SK-N-SH (cell line): ENCODE measurements around the gene PEX7. TPM values are rescaled to one million over a fixed set of nuclear protein-coding genes. Genes with fewer than 3 reads are reported as not detected.

Experiments
- CTCF ChIA-PET: fragments of 300-600, 350-600 bp; formaldehyde crosslinking; extraction: SDS; loops from one replicate; lab custom pipeline; 2021; lab: Yijun Ruan, JAX
- POLR2A ChIA-PET: fragments of 350-600 bp; sonication (Branson Sonifier 250); formaldehyde crosslinking; extraction: SDS; loops from one replicate; lab custom pipeline; 2020; ENCODE audit warnings: antibody characterized with exemption, inconsistent platforms; lab: Yijun Ruan, JAX
- DNase-seq: peaks from one replicate; pipeline ENCODE4 v3.0.0; 2012
- H2AFZ ChIP-seq: fragments of 200-600 bp; sonication (generic); 2 replicates; pipeline ENCODE4 v1.8.1; 2016; ENCODE audit warnings: antibody characterized with exemption, mild to moderate bottlenecking, low read depth
- H3F3A ChIP-seq: fragments of 200-600 bp; sonication (generic); replicated peaks from 2 replicates; pipeline ENCODE3; 2016; ENCODE audit warnings: antibody characterized with exemption, mild to moderate bottlenecking; ENCODE audit not compliant: insufficient read depth
- H3K27ac ChIP-seq, 2 experiments: fragments of 200-500 bp in 1 of 2; fragments of 200-600 bp in 1 of 2; sonication (Bioruptor generic) in 1 of 2; sonication (generic), shearing (Covaris generic) in 1 of 2; 2 replicates each; pipeline versions ENCODE4 v1.5.1 to v1.6.1; 2014 to 2016; ENCODE audit warnings: low read depth in 2 of 2, inconsistent platforms in 1 of 2, low read length in 1 of 2, mild to moderate bottlenecking in 1 of 2, mixed read lengths in 1 of 2
- H3K27me3 ChIP-seq: fragments of 200-600 bp; sonication (generic), shearing (Covaris generic); 2 replicates; pipeline ENCODE4 v1.6.1; 2016; ENCODE audit warnings: mixed run types; ENCODE audit not compliant: insufficient read depth
- H3K36me3 ChIP-seq, 2 experiments: fragments of 200-500 bp in 1 of 2; fragments of 200-600 bp in 1 of 2; sonication (Bioruptor generic) in 1 of 2; sonication (generic) in 1 of 2; replicated peaks in 1 of 2; 2 replicates each; pipeline versions ENCODE3 to v1.5.1; 2014 to 2016; ENCODE audit warnings: low read length in 1 of 2, mild to moderate bottlenecking in 1 of 2; ENCODE audit not compliant: insufficient read depth in 2 of 2, control insufficient read depth in 1 of 2
- H3K4me1 ChIP-seq, 2 experiments: fragments of 200-500 bp in 1 of 2; fragments of 200-600 bp in 1 of 2; sonication (Bioruptor generic) in 1 of 2; sonication (generic), shearing (Covaris generic) in 1 of 2; 2 replicates each; pipeline versions ENCODE4 v1.5.1 to v1.6.1; 2014 to 2016; ENCODE audit warnings: low read depth in 1 of 2, low read length in 1 of 2, mixed run types in 1 of 2; ENCODE audit not compliant: insufficient read depth in 2 of 2, control insufficient read depth in 1 of 2
- H3K4me2 ChIP-seq: fragments of 200-600 bp; sonication (generic), shearing (Covaris generic); 2 replicates; pipeline ENCODE4 v1.6.1; 2017; ENCODE audit warnings: mixed run types
- H3K4me3 ChIP-seq, 2 experiments: fragments of 200-500 bp in 1 of 2; fragments of 200-600 bp in 1 of 2; sonication (Bioruptor generic) in 1 of 2; sonication (generic), shearing (Covaris generic) in 1 of 2; 2 replicates each; pipeline versions ENCODE4 v1.5.1 to v1.8.1; 2014 to 2016; ENCODE audit warnings: low read depth in 2 of 2, inconsistent platforms in 1 of 2, low read length in 1 of 2, mild to moderate bottlenecking in 1 of 2, mixed read lengths in 1 of 2, moderate library complexity in 1 of 2
- H3K79me2 ChIP-seq: fragments of 200-600 bp; sonication (generic); 2 replicates; pipeline ENCODE4 v1.8.1; 2017; ENCODE audit warnings: mild to moderate bottlenecking; ENCODE audit not compliant: insufficient read depth
- H3K9ac ChIP-seq: fragments of 200-600 bp; sonication (generic); 2 replicates; pipeline ENCODE4 v1.6.1; 2017; ENCODE audit warnings: mixed run types
- H3K9me2 ChIP-seq: fragments of 200-600 bp; sonication (generic); 2 replicates; pipeline ENCODE4 v1.6.1; 2017; ENCODE audit warnings: mixed run types
- H3K9me3 ChIP-seq: fragments of 200-600 bp; sonication (generic); 2 replicates; pipeline ENCODE4 v1.6.1; 2017; ENCODE audit warnings: mixed run types, mild to moderate bottlenecking, moderate library complexity
- H4K20me1 ChIP-seq: fragments of 200-600 bp; sonication (generic); 2 replicates; pipeline ENCODE4 v1.6.1; 2017; ENCODE audit warnings: mild to moderate bottlenecking, mixed run types; ENCODE audit not compliant: insufficient read depth
- EZH2phosphoT487 ChIP-seq: fragments of 200-600 bp; sonication (generic); IDR thresholded peaks from 2 replicates; pipeline ENCODE4 v1.6.1; 2017; ENCODE audit warnings: low read depth, mixed run types, mild to moderate bottlenecking, antibody characterized with exemption, moderate library complexity, borderline replicate concordance
- FOSL2 ChIP-seq: IDR thresholded peaks from 2 replicates; pipeline ENCODE4 v1.4.0; 2012; ENCODE audit warnings: low read depth, mild to moderate bottlenecking, moderate library complexity, borderline replicate concordance
- GATA2 ChIP-seq: sonication (generic); formaldehyde crosslinking; IDR thresholded peaks from 2 replicates; pipeline ENCODE4 v1.5.0; 2020; ENCODE audit warnings: mild to moderate bottlenecking, missing genetic modification reagents
- MEF2A ChIP-seq: IDR thresholded peaks from 2 replicates; pipeline ENCODE4 v1.4.0; 2012; ENCODE audit warnings: low read depth, borderline replicate concordance
- MXI1 ChIP-seq: IDR thresholded peaks from 2 replicates; pipeline ENCODE4 v1.6.1; 2012; ENCODE audit warnings: mild to moderate bottlenecking, low read depth, low read length, improper control_type of control experiment
- NFIC ChIP-seq: IDR thresholded peaks from 2 replicates; pipeline ENCODE4 v1.4.0; 2012; ENCODE audit warnings: borderline replicate concordance
- TAF1 ChIP-seq: IDR thresholded peaks from 2 replicates; pipeline ENCODE4 v1.6.1; 2012; ENCODE audit warnings: low read depth, mild to moderate bottlenecking, low read length, moderate library complexity, borderline replicate concordance
- TCF12 ChIP-seq: IDR thresholded peaks from 2 replicates; pipeline ENCODE4 v1.4.0; 2012
- TEAD4 ChIP-seq: IDR thresholded peaks from 2 replicates; pipeline ENCODE4 v1.4.0; 2012; ENCODE audit warnings: mild to moderate bottlenecking, borderline replicate concordance; ENCODE audit not compliant: insufficient read depth
- USF1 ChIP-seq: IDR thresholded peaks from 2 replicates; pipeline ENCODE4 v1.4.0; 2012; ENCODE audit warnings: low read depth, borderline replicate concordance
- WGBS: methylation state at CpG from one replicate; pipeline ENCODE4 v1.1.6; 2017; ENCODE audit warnings: low lambda C conversion rate; 5-methylcytosine and 5-hydroxymethylcytosine counted together
- polyA plus RNA-seq, 3 experiments: library from polyadenylated mRNA; depleted of rRNA; stranded (reverse); fragments of >200 nt; gene quantifications; 2 replicates each; pipeline ENCODE4 v1.2.3, GENCODE V29; 2012
- TF ChIP-seq, protein P1 (sequence below): IDR thresholded peaks from 2 replicates; pipeline ENCODE4 v1.4.0; 2012; ENCODE audit warnings: low read depth
- TF ChIP-seq, protein P2 (sequence below): fragments of 200-600 bp; sonication (generic); IDR thresholded peaks from 2 replicates; pipeline ENCODE4 v1.6.1; 2017; ENCODE audit warnings: antibody characterized with exemption, mild to moderate bottlenecking, moderate library complexity

The PEX7 gene
- polyA plus RNA-seq, 1 of the 3 experiments (the other 2 are of a cell fraction), result 10.8 TPM

DNA sequence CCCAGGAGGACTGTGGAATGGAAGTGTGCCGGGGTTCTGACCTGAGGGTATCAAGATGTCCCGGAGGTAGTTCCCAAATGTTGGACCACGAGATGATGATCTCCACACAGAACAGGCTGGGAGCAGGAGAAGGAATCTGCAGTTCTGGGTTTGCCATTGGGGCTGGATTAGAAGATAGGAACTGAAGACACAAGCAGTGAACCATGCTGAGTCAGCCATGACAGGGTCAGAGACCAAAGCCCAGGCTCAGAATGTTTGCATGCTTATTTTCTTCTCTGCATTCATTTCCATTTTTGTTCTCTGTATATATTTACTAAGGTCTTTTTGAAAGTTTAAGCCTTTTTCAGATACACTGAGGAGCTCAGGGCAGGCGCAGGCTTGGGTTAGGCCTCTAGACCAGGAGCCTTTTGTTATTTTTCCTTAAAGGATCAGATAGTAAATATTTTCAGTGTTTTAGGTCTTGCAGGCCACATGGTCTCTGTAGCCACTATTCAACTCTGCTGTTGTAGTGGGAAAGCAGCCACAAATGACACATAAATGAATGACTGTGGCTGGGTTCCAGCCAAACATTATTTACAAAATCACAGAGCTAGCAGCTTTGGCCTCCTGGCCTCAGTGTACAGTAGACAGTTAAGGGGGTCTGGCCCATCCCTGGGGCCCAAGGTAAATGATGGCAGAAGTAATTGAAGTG is 128.2 kb downstream of the PEX7 start:
- H3K9me3 ChIP-seq, result no peaks in the 10 kb centered on the region
- no peaks in the 10 kb centered on the region for H3K27me3 ChIP-seq
- ChIA-PET POLR2A (no interaction called here), CTCF (interaction anchor here (1.1 to 1.2 kb wide), 2 partner anchors 26 to 126 kb away, joined by 3 read pairs; no protein-coding TSS in a partner anchor)
- no peaks in the 10 kb centered on the region for H4K20me1 ChIP-seq
- 71% methylated on average over 4 of the region's 4 CpGs for WGBS
- H3K9ac ChIP-seq, result no peak overlapping the region
- no peak overlapping the region for H2AFZ ChIP-seq
- no peak overlapping the region for H3K4me3 ChIP-seq
- TF ChIP-seq FOSL2 (no peak), USF1 (no peak), EZH2phosphoT487 (no peak), TCF12 (no peak), MXI1 (no peak), TEAD4 (no peak), MEF2A (no peak), NFIC (no peak)
- TF ChIP-seq, protein P1, sequence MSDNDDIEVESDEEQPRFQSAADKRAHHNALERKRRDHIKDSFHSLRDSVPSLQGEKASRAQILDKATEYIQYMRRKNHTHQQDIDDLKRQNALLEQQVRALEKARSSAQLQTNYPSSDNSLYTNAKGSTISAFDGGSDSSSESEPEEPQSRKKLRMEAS, result no peak
- no peaks in the 10 kb centered on the region for H3F3A ChIP-seq
- peaks cover 0 to 8% of the 10 kb centered on the region in 2 experiments; a peak in 2 of 4 replicates for H3K4me1 ChIP-seq
- H3K9me2 ChIP-seq, result no peaks in the 10 kb centered on the region
- H3K36me3 ChIP-seq, result no peaks in the 10 kb centered on the region
- H3K27ac ChIP-seq, result peak overlapping the region in 1 of 2 experiments; percentile 45; a peak in 1 of 4 replicates
- no peak for DNase-seq
- no peak overlapping the region for H3K4me2 ChIP-seq
- no peaks in the 10 kb centered on the region for H3K79me2 ChIP-seq

GRCh38 chr6:136952714-136953260 is 130.4 kb downstream of the PEX7 start:
- Histone ChIP-seq H4K20me1 (no peaks in the 10 kb centered on the region), H3F3A (no peaks in the 10 kb centered on the region), H3K79me2 (no peaks in the 10 kb centered on the region), H2AFZ (no peak overlapping the region), H3K36me3 (no peaks in the 10 kb centered on the region), H3K27ac (peak overlapping the region in 1 of 2 experiments; percentile 69; a peak in 2 of 4 replicates), H3K4me2 (no peak overlapping the region), H3K4me3 (no peak overlapping the region), H3K9ac (no peak overlapping the region), H3K27me3 (no peaks in the 10 kb centered on the region), H3K4me1 (peaks cover 0 to 12% of the 10 kb centered on the region in 2 experiments; a peak in 3 of 4 replicates), H3K9me3 (no peaks in the 10 kb centered on the region), H3K9me2 (no peaks in the 10 kb centered on the region)
- DNase-seq, result peak; percentile 48
- POLR2A ChIA-PET, result no interaction called here
- TF ChIP-seq, protein P2, sequence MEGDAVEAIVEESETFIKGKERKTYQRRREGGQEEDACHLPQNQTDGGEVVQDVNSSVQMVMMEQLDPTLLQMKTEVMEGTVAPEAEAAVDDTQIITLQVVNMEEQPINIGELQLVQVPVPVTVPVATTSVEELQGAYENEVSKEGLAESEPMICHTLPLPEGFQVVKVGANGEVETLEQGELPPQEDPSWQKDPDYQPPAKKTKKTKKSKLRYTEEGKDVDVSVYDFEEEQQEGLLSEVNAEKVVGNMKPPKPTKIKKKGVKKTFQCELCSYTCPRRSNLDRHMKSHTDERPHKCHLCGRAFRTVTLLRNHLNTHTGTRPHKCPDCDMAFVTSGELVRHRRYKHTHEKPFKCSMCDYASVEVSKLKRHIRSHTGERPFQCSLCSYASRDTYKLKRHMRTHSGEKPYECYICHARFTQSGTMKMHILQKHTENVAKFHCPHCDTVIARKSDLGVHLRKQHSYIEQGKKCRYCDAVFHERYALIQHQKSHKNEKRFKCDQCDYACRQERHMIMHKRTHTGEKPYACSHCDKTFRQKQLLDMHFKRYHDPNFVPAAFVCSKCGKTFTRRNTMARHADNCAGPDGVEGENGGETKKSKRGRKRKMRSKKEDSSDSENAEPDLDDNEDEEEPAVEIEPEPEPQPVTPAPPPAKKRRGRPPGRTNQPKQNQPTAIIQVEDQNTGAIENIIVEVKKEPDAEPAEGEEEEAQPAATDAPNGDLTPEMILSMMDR, result no peak
- TF ChIP-seq TAF1, result no peak
- peak; percentile 71 for TF ChIP-seq GATA2 (CRISPR knock-in tag)
- CTCF ChIA-PET, result interaction anchor here (0.5 to 1.0 kb wide), 2 partner anchors 30 to 309 kb away, joined by 4 read pairs; no protein-coding TSS in a partner anchor
- WGBS, result 40% methylated on average over 7 of the region's 7 CpGs
